Lower leg skin (tissue), 4 donors: Measurements from ENCODE around the gene CAB39L. TPM values are rescaled to one million over a fixed set of nuclear protein-coding genes. Genes with fewer than 3 reads are reported as not detected.

ENCODE experiments used
- DNase-seq, 2 donors: peaks; one replicate each; pipeline ENCODE4 v3.0.0-alpha.2; 2019; ENCODE audit warnings: low spot score in 2 of 2
- H3K4me3 ChIP-seq: fragments of 200-600 bp; sonication (generic); 2 replicates; pipeline ENCODE4 v1.5.1; 2017; ENCODE audit warnings: mild to moderate bottlenecking, low read depth; ENCODE audit not compliant: poor library complexity, severe bottlenecking
- POLR2A ChIP-seq, 2 donors: fragments of 450-650 bp; IDR thresholded peaks; one replicate each; pipeline ENCODE4 v1.6.1; 2016 to 2017; ENCODE audit warnings: antibody characterized with exemption in 2 of 2, mild to moderate bottlenecking in 1 of 2, moderate library complexity in 1 of 2
- WGBS, 2 donors: methylation state at CpG; one replicate each; pipeline ENCODE4 v1.1.5; 2018; 5-methylcytosine and 5-hydroxymethylcytosine counted together
- intact Hi-C: fragments of 100-400 bp; cut with DNase I; formaldehyde crosslinking; loops from one replicate; pipeline ENCODE4 v1.15.0; 2023; ENCODE audit warnings: low total_unique reads
- total RNA-seq, 4 donors: library from RNA; depleted of rRNA; stranded (reverse); fragments of >200 nt; gene quantifications; one replicate each; pipeline ENCODE4 v1.1.0, GENCODE V29; 2016
- TF ChIP-seq, protein P1 (sequence below), 3 donors: fragments of 450-650 bp; IDR thresholded peaks; one replicate each; pipeline ENCODE4 v1.5.1; 2016; ENCODE audit warnings: antibody characterized with exemption in 3 of 3, mild to moderate bottlenecking in 3 of 3, moderate library complexity in 2 of 3

CAB39L gene
- total RNA-seq, 4 donors from 2014 or later = 14.9 to 31.1 (median 26.3) TPM

DNA sequence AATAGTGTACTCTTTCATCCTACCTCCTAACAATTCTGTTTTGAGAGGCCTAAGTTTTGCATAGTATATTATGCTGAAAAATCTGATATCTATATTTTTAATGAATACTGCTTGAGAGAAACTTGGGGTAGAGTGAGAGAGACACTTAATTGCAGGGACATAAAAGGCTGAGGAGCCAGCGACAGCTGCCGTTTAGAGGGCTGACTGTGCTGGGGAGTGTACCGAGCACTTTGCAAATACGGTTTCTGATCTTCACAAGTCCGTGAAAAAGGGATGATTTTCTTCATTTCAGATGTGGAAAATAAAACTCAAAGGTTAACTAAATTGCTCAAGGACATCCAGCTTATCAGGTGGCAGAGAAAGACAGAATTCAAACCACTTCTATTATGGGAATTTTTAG is 97.4 kb downstream of the CAB39L start:
- no peak for DNase-seq
- TF ChIP-seq, protein P1, sequence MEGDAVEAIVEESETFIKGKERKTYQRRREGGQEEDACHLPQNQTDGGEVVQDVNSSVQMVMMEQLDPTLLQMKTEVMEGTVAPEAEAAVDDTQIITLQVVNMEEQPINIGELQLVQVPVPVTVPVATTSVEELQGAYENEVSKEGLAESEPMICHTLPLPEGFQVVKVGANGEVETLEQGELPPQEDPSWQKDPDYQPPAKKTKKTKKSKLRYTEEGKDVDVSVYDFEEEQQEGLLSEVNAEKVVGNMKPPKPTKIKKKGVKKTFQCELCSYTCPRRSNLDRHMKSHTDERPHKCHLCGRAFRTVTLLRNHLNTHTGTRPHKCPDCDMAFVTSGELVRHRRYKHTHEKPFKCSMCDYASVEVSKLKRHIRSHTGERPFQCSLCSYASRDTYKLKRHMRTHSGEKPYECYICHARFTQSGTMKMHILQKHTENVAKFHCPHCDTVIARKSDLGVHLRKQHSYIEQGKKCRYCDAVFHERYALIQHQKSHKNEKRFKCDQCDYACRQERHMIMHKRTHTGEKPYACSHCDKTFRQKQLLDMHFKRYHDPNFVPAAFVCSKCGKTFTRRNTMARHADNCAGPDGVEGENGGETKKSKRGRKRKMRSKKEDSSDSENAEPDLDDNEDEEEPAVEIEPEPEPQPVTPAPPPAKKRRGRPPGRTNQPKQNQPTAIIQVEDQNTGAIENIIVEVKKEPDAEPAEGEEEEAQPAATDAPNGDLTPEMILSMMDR (IDR thresholded peaks at IDR 0.05) = no peak
- TF ChIP-seq POLR2A (IDR thresholded peaks at IDR 0.05) = no peak
- 81 to 84% methylated on average over 5 of the region's 5 CpGs for WGBS, 2 donors
- intact Hi-C loops = no loop called here
- no peak overlapping the region for H3K4me3 ChIP-seq

DNA sequence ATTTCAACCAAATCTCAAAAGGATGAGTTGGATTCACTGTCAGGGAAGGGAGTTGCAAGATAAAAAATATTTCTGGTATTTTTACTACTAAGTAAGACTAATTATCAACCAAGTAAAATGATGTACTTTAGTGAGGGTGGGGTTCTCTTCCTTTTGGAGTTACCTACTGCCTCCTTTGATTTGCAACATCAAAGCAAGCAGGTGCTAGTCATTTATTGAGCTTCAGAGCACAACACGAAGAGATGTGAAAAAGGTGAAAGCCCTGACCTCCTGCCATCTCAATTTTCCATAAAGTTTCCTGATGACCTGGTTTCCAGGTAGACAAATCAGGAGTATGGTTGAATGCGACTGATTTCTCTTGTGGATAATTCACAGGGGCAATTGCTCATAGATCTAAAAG is 100.1 kb downstream of the CAB39L start:
- no peak overlapping the region for H3K4me3 ChIP-seq
- no peak for TF ChIP-seq POLR2A (IDR thresholded peaks at IDR 0.05)
- TF ChIP-seq, protein P1 (IDR thresholded peaks at IDR 0.05) = no peak
- WGBS, 2 donors = 36 to 62% methylated on average over 2 of the region's 2 CpGs
- DNase-seq = no peak
- intact Hi-C loops = no loop called here

DNA sequence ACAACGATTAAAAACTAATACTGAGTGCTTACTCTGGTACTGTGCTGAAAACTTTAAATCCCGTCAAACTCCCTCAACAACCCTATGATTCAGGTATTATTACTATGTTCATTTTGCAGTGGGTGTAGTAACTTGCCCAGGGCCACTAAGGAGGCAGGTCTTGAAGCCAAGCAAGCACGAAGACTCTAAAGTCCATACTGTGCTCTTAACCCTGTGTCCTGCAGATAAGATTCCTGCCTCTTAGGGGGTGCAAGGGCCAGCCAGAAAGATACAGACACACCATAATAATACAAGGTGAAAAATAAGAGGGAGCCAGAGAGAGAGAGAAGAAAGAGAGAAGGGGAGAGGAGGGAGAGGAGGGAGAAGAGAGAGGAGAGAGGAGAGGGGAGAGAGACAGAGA is 100.6 kb downstream of the CAB39L start:
- intact Hi-C loops = no loop called here
- 68 to 70% methylated on average over 3 of the region's 3 CpGs for WGBS, 2 donors

DNA sequence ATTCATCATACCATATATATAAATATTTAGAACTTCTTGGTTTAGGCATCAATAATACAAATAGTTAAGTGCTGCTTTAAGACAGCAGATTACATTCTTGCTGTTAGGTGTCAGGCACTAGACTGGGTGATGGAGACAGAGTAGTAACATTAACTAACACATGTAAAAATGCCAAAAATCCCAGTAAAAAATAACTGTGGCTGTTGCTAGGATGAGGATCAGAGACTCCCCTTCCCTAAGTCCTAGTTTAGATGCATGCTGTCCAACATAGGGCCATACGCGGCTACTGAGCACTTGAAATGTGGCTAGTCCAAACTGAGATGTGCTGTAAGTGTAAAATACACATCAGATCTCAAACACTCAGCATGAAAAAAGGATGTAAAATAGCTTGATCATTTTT is 101.4 kb downstream of the CAB39L start:
- no peak for TF ChIP-seq POLR2A (IDR thresholded peaks at IDR 0.05)
- TF ChIP-seq, protein P1 (IDR thresholded peaks at IDR 0.05) = no peak
- no peak overlapping the region for H3K4me3 ChIP-seq
- 89 to 92% methylated on average over 2 of the region's 2 CpGs for WGBS, 2 donors
- DNase-seq = no peak
- intact Hi-C loops = no loop called here

More for the DNA sequence above, 100.6 kb downstream of the CAB39L start:
- TF ChIP-seq, protein P1 (IDR thresholded peaks at IDR 0.05) = no peak
- no peak for TF ChIP-seq POLR2A (IDR thresholded peaks at IDR 0.05)
- H3K4me3 ChIP-seq = no peak overlapping the region
- no peak for DNase-seq

DNA sequence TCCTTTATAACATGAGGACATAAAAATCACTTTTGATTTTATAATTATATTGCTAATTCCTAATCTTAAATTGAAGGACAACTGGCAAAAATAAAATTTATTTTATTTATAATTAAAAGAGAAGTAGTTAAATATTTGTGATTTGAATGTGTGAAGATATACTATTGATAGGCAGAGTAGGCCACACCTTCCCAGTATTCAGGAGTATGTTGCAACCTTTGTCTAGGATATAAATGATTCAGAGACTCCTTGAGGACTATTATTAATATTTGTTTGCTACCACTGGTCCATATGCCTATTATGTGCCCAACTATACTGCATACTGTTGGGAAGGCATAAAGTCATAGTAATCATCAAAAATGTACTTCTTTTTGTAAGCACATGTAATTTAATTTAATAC is 101.9 kb downstream of the CAB39L start:
- no peak for DNase-seq
- intact Hi-C loops = no loop called here
- TF ChIP-seq POLR2A (IDR thresholded peaks at IDR 0.05) = no peak
- TF ChIP-seq, protein P1 (IDR thresholded peaks at IDR 0.05) = no peak
- H3K4me3 ChIP-seq = no peak overlapping the region

DNA sequence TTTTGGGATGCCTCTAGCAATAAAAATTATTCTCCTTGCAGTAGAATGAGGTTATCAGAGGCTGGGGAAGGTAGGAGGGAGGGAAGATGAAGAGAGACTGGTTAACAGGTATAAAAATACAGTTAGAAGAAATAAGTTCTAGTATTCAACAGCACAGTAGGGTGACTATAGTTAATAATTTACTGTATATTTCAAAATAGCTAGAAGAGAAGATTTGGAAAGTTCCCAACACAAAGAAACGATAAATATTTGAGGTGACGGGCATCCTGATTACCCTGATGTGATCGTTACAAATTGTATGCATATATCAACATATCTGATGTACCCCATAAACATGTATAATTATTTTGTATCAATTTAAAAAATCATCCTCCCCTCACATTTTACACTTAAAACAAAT is 102.3 kb downstream of the CAB39L start:
- no peak for DNase-seq
- TF ChIP-seq POLR2A (IDR thresholded peaks at IDR 0.05) = no peak
- TF ChIP-seq, protein P1 (IDR thresholded peaks at IDR 0.05) = no peak
- WGBS, 2 donors = 92 to 94% methylated on average over 3 of the region's 3 CpGs
- no peak overlapping the region for H3K4me3 ChIP-seq
- intact Hi-C loops = no loop called here
